SH-SY5Y (cell line): ENCODE measurements around the gene GABARAP.

ENCODE experiments used
- GATA2 ChIP-seq: IDR thresholded peaks from 2 replicates; pipeline ENCODE4 v1.6.1; 2011; ENCODE audit warnings: mild to moderate bottlenecking, low read depth, low read length
- GATA3 ChIP-seq: IDR thresholded peaks from 2 replicates; pipeline ENCODE4 v1.6.1; 2011; ENCODE audit warnings: low read depth, mild to moderate bottlenecking, low read length, moderate library complexity

Gene GABARAP

DNA sequence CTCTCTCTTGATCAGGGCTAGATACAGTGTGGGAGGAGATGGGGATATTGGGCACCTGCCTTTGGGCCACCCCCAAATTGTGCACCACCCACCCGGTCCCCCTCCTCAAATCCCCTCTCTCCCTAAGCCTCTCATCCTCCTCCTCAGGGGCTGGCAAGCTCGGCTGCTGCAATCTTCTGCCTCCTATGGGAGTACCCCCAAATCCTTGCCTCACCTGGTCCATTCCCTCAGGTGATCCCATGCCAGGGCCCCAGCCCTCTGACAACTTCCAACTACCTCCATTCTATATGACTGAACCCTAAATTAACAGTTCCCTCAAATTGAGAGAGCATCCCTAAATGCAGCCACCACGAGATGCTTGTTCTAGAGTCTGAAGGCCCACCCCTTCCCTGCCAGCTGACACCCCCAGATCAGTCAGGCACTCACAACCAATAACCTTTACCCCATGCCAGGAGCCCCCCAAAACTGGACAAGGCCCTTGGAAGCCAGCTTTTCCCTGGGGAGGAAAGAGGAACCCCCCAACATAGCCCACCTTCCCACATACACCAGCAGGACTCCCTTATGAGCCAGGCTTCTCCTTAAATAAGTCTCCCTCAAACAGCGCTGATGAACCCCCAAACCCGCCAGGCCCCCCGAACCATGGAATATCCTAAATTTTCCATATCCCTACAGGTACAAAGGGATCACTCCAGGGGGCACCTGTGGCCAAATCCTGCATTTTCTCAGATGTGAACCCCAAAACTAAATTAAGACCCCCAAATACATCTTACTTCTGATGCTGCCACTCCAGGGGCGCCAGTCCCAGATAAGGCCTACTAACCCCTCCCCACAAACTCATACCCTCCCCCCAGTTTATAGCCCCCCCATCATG lies 25.8 kb downstream of the GABARAP start:
- TF ChIP-seq GATA3 (no peak), GATA2 (no peak)

- TF ChIP-seq GATA3, result no peak
- TF ChIP-seq GATA2, result no peak
These were observed 26.5 kb downstream of the GABARAP start for GRCh38 chr17:7215652-7216180.

DNA sequence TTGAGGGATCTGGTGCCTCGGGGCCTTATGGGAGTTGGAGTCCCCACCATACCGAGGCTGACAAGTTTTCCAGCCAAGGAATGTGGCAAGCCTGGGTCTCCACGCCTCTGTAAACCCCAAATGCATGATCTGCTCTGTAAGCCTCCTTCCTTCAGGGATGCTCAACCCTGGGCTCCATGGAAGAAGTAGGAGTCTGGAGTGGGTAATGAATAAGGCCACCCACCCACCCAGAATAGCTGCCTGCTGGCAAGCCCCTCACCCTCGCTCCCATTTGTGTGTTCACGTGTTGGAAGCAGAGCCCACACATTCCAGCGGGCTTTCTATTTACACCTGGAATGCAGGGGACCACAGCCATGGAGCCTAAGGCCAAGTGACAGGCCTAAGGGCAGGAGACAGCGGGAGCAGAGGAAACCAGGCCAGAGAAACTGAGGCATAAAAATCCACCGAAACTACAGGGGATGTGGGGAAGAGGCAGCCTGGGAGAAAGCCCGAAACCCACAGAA lies 27.1 kb downstream of the GABARAP start:
- TF ChIP-seq GATA2 (no peak), GATA3 (no peak)

GRCh38 chr17:7214300-7215135 lies 27.7 kb downstream of the GABARAP start:
- peak; percentile 91 for TF ChIP-seq GATA2
- no peak for TF ChIP-seq GATA3

GRCh38 chr17:7213895-7214299 lies 28.4 kb downstream of the GABARAP start:
- TF ChIP-seq GATA3 (no peak), GATA2 (peak; percentile 28; the same call in 1 of the 2 replicates)

DNA sequence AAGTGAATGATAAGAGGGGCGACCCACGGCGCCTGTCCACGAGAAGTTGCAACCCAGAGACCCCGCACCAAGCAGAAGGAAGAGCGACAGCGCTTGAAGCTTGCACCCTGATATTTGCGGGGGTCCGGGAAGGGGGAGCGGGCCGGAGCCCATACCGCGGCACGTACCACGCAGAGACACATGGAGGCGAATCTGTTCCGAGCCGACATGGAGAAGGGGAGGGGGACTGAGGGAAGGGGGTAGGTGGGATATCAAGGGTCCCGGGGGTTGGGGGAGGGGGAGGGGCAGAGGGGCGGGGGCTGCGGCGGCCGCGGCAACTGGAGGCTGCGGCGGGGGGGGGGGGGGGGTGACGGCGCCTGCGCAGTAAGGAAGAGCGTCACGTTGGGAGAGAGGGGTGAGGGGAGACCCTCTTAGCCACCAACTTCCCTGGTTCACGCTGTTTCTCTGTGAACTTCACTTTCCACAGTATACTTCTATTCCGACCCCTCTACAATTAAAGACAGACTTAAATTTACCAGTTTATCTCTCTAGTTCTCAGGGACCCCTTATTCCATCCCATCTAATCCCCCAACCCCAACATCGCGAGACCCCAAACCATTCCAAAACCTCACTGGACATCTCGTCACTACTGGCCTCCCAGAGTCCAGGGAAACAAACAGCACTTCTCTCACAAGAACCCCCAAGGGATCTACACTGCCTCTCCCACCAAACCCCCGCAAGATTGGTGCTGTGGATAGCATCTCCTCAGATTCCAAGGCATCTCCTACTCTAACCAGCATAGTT lies 30.6 kb downstream of the GABARAP start:
- TF ChIP-seq GATA2, result no peak
- no peak for TF ChIP-seq GATA3

- TF ChIP-seq GATA3 (no peak), GATA2 (no peak)
These were observed 33.3 kb downstream of the GABARAP start for GRCh38 chr17:7208754-7209460.

DNA sequence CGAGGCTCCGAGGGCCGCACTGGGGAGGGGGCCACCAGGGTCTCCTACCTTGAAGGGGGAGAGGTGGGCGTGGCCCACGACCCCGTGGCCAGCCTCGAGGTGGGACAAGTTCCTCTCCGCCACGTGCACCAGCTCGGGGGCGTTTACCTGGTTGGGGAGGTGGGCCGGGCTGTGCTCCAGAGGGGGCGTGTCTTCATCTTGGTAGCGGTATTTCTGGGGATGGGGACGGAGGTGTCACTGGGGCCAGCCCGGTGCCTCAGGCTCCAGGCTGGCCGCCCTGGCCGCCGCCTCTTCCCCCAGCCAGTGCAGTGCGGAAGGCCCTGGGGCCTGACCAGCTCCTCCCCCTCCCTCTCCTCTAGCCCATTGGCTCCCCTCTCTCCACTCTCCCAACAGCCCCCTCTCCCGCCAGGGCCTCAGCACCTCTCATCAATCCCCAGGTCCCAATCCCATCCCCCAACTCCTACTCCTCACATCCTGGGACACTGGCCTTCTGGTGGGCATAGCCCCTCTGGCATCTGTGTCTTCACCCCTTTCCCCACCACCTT lies 34.1 kb downstream of the GABARAP start:
- TF ChIP-seq GATA3 (no peak), GATA2 (no peak)

GRCh38 chr17:7207120-7208001 lies 34.9 kb downstream of the GABARAP start:
- TF ChIP-seq GATA2, result no peak
- TF ChIP-seq GATA3, result no peak

GRCh38 chr17:7205561-7205960 lies 36.7 kb downstream of the GABARAP start:
- no peak for TF ChIP-seq GATA3

- peak; percentile 64 for TF ChIP-seq GATA2
- no peak for TF ChIP-seq GATA3
These were observed 37.3 kb downstream of the GABARAP start for GRCh38 chr17:7204828-7205461.

DNA sequence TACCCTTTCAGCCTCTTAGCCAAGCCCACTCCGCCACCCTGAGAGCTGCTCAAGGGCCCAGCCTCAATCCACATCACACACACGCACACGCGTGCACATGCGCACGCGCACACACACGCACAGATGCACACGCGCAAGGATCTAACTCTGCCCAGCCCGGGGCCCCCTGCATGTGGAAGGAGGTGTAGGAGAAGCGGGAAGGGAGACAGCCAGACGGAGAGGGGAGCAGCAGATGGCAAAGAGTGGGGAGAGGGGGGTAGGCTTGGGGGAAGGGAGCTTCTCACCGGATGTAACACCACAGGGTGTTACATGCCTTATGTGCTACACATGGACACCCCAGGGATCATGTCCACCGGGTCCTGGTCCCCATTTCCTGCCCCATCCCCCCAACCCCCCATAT lies 37.9 kb downstream of the GABARAP start:
- TF ChIP-seq GATA3 (no peak), GATA2 (no peak)

- TF ChIP-seq GATA3, result no peak
- TF ChIP-seq GATA2, result no peak
These were observed 38.9 kb downstream of the GABARAP start for GRCh38 chr17:7203391-7203790.
